ENCODE data around the gene CKAP2L. TPM values are rescaled to one million over a fixed set of nuclear protein-coding genes. Genes with fewer than 3 reads are reported as not detected.

The CKAP2L gene
- total and polyA plus RNA-seq, 9 of the 15 experiments (the other 6 are each of a cell fraction or from before 2014, with no cell fraction given) = 10.4 to 21.9 (median 14.2) TPM

- WGBS (ENCODE audit: insufficient coverage, low coverage, missing lambda C conversion rate) = 85% methylated on average over 4 of the region's 4 CpGs
- TF ChIP-seq ESRRA (IDR thresholded peaks at IDR 0.05; ENCODE audit: borderline replicate concordance, low read depth) (no peak), MYBL2 (IDR thresholded peaks at IDR 0.05; ENCODE audit: low read depth) (no peak), MYBL2 (CRISPR knock-in tag; IDR thresholded peaks at IDR 0.05; ENCODE audit: borderline replicate concordance) (no peak), RREB1 (CRISPR knock-in tag; IDR thresholded peaks at IDR 0.05) (no peak), ZNF707 (CRISPR knock-in tag; conservative IDR thresholded peaks at IDR 0.05) (no peak), ARHGAP35 (IDR thresholded peaks at IDR 0.05; ENCODE audit: partially characterized antibody) (no peak), ZBTB33 (CRISPR knock-in tag; IDR thresholded peaks at IDR 0.05) (no peak), STAT6 (CRISPR knock-in tag; IDR thresholded peaks at IDR 0.05) (no peak)
- TF ChIP-seq, protein P1, sequence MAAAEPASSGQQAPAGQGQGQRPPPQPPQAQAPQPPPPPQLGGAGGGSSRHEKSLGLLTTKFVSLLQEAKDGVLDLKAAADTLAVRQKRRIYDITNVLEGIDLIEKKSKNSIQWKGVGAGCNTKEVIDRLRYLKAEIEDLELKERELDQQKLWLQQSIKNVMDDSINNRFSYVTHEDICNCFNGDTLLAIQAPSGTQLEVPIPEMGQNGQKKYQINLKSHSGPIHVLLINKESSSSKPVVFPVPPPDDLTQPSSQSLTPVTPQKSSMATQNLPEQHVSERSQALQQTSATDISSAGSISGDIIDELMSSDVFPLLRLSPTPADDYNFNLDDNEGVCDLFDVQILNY (CRISPR knock-in tag; IDR thresholded peaks at IDR 0.05) = no peak
These were observed 9.0 kb downstream of the CKAP2L start for GRCh38 chr2:112755444-112755843.

More at GRCh38 chr2:112755444-112755843, 9.0 kb downstream of the CKAP2L start:
- H4K20me1 ChIP-seq (replicated peaks; ENCODE audit: control insufficient read depth, insufficient read depth, low read length) = no peaks in the 10 kb centered on the region
- no peak overlapping the region for H3K27ac ChIP-seq (ENCODE audit: extremely low read depth, low read depth, low read length)
- ChIA-PET POLR2A (interaction anchor here (1.0 to 1.3 kb wide), 4 partner anchors 11 to 20 kb away, joined by 3 to 4 read pairs (median 3); no protein-coding TSS in a partner anchor), CTCF (ENCODE audit: low intra/inter-chr PET ratio) (no interaction called here)
- H3K4me3 ChIP-seq = no peak overlapping the region
- no peak overlapping the region for H2AFZ ChIP-seq (ENCODE audit: low read depth, low read length)
- intact Hi-C loops (cut with micrococcal nuclease) (no loop called here), in situ Hi-C loops (cut with MboI) (no loop called here)
- no peaks in the 10 kb centered on the region for H3K27me3 ChIP-seq (ENCODE audit: control insufficient read depth in 2 of 2, insufficient read depth in 2 of 2, low read length in 2 of 2)
- DNase-seq (ENCODE audit: extremely low read depth in 1 of 4, low spot score in 3 of 4) (no peak), FAIRE-seq (no peak), ATAC-seq (no peak)
- H3K9me1 ChIP-seq (ENCODE audit: control insufficient read depth, insufficient read depth, low read length) = no peaks in the 10 kb centered on the region
- peaks cover 2% of the 10 kb centered on the region; the same call in 1 of the 2 replicates for H3K9me3 ChIP-seq (replicated peaks; ENCODE audit: control insufficient read depth, insufficient read depth, low read depth, low read length)
- no TSS peak for BruUV-seq (replicated peaks)
- no peaks in the 10 kb centered on the region; the same call in 2 of the 3 replicates for H3K79me2 ChIP-seq (ENCODE audit: control insufficient read depth, insufficient read depth, low read length)
- H3K36me3 ChIP-seq (ENCODE audit: control insufficient read depth, insufficient read depth, low read length) = peaks cover 94% of the 10 kb centered on the region
- no peaks in the 10 kb centered on the region; a peak in 1 of 5 replicates for H3K4me1 ChIP-seq (replicated peaks in 1 of 2; ENCODE audit: control insufficient read depth in 2 of 2, insufficient read depth in 2 of 2, low read length in 2 of 2)
- no peak overlapping the region for H3K4me2 ChIP-seq (ENCODE audit: insufficient read depth, low read length)
- no peak overlapping the region for H3K9ac ChIP-seq (ENCODE audit: insufficient read depth in 1 of 2, low read depth in 2 of 2, low read length in 2 of 2)
